Measurements from ENCODE around the gene LEO1. TPM values are rescaled to one million over a fixed set of nuclear protein-coding genes. Genes with fewer than 3 reads are reported as not detected.

The LEO1 gene
- total and polyA plus RNA-seq, 10 of the 15 experiments (the other 5 are each of a cell fraction or from before 2014, with no cell fraction given) = 13.6 to 50.6 (median 32.4) TPM

DNA sequence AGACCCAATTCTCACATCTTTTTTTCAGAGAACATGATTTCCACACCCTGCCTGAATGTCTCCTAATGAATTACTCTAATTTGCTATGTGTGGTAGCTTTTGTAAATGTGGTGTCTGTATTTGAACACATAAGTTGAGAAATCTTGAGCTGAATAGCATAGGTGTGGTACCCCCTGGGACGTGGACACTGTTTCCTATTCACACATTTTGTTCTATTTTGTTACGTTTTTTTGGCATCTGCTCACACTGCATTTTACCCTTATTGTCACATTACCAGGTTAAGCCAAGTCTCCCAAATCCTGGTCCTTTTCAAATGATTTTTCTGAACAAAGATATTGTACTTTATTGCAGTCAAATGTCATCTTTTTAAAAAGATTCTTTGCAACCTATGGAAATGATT lies 40.6 kb upstream of the LEO1 start:
- WGBS (ENCODE audit: insufficient coverage, insufficient replicate concordance, low lambda C conversion rate, missing lambda C conversion rate) = 45% methylated on average over 2 of the region's 2 CpGs
- DNase-seq (ENCODE audit: low read depth, low spot score) (no peak), ATAC-seq (no peak), FAIRE-seq (no peak)
- Histone ChIP-seq H4K20me1 (ENCODE audit: control insufficient read depth, insufficient read depth) (no peaks in the 10 kb centered on the region), H3K9me3 (replicated peaks; ENCODE audit: control insufficient read depth, insufficient read depth, low read length) (no peaks in the 10 kb centered on the region), H3K4me3 (no peak overlapping the region), H3K27ac (ENCODE audit: control insufficient read depth, insufficient read depth) (peak overlapping the region; percentile 43), H2AFZ (ENCODE audit: control insufficient read depth, low read depth, low read length) (peak overlapping the region; percentile 37; the same call in 1 of the 2 replicates), H3K79me2 (ENCODE audit: control insufficient read depth, insufficient read depth, low read length) (no peaks in the 10 kb centered on the region), H3K36me3 (ENCODE audit: control insufficient read depth in 2 of 2, insufficient read depth in 2 of 2, low read length in 1 of 2) (no peaks in the 10 kb centered on the region), H3K9ac (ENCODE audit: control insufficient read depth, insufficient read depth, low read length) (no peak overlapping the region), H3K4me2 (ENCODE audit: control insufficient read depth, insufficient read depth) (no peak overlapping the region), H3K4me1 (ENCODE audit: control insufficient read depth, insufficient read depth, low read length) (peaks cover 66% of the 10 kb centered on the region), H3K27me3 (replicated peaks in 1 of 2; ENCODE audit: control insufficient read depth in 2 of 2, insufficient read depth in 2 of 2, low read length in 1 of 2) (no peaks in the 10 kb centered on the region)
- CTCF ChIA-PET = interaction anchor here (1.7 kb wide), 1 partner anchor 127 kb away, joined by 5 read pairs; no protein-coding TSS in a partner anchor
- no TSS peak for BruUV-seq (replicated peaks)
- POLR2A ChIA-PET = interaction anchor here (0.6 to 2.0 kb wide), 4 partner anchors 8 to 91 kb away, joined by 3 to 6 read pairs (median 4); no protein-coding TSS in a partner anchor
- SMC1A ChIA-PET (ENCODE audit: uncharacterized antibody, unreplicated experiment) = interaction anchor here (0.6 to 2.2 kb wide), 8 partner anchors 9 to 368 kb away, joined by 3 to 22 read pairs (median 4); no protein-coding TSS in a partner anchor
- TF ChIP-seq HCFC1 (IDR thresholded peaks at IDR 0.05; ENCODE audit: low read length) = no peak
- TF ChIP-seq STAT3 (IDR thresholded peaks at IDR 0.05; ENCODE audit: low read depth, low read length) = no peak
- TF ChIP-seq NFIC (IDR thresholded peaks at IDR 0.05; ENCODE audit: low read depth, low read length) = no peak
- peak; percentile 50 for TF ChIP-seq MEF2B (IDR thresholded peaks at IDR 0.05; ENCODE audit: partially characterized antibody, poor library complexity, severe bottlenecking)
- TF ChIP-seq, protein P1, sequence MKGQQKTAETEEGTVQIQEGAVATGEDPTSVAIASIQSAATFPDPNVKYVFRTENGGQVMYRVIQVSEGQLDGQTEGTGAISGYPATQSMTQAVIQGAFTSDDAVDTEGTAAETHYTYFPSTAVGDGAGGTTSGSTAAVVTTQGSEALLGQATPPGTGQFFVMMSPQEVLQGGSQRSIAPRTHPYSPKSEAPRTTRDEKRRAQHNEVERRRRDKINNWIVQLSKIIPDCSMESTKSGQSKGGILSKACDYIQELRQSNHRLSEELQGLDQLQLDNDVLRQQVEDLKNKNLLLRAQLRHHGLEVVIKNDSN (IDR thresholded peaks at IDR 0.05; ENCODE audit: borderline replicate concordance, extremely low read length, insufficient read depth, low read depth, low read length) = no peak
- in situ Hi-C loops (cut with MboI) (no loop called here), intact Hi-C loops (cut with micrococcal nuclease; ENCODE audit: unreplicated experiment) (no loop called here)
- RAD21 ChIA-PET (ENCODE audit: unreplicated experiment) = interaction anchor here (1.0 to 1.8 kb wide), 4 partner anchors 17 to 71 kb away, joined by 3 to 6 read pairs (median 3); no protein-coding TSS in a partner anchor
